ENCODE results near the gene SPTAN1. TPM values are rescaled to one million over a fixed set of nuclear protein-coding genes. Genes with fewer than 3 reads are reported as not detected.

Gene SPTAN1
- total RNA-seq, 1 donor from 2014 or later: 286 TPM

Other genes with a start within 250 kb of the SPTAN1 start
- gene TRUB2, start 230.1 kb upstream of the SPTAN1 start, total RNA-seq: 33.5 and 36.1 TPM in 2 replicates
- gene COQ4, start 229.7 kb upstream of the SPTAN1 start, total RNA-seq: 49.6 and 52.2 TPM in 2 replicates
- 30.5 and 32.0 TPM in 2 replicates for gene SLC27A4, start 212.1 kb upstream of the SPTAN1 start, total RNA-seq
- gene URM1, start 181.2 kb upstream of the SPTAN1 start, total RNA-seq: 78.6 and 78.7 TPM in 2 replicates
- 8.2 and 9.3 TPM in 2 replicates for gene CERCAM, start 131.7 kb upstream of the SPTAN1 start, total RNA-seq
- gene ODF2, start 96.6 kb upstream of the SPTAN1 start, total RNA-seq: 61.5 and 64.4 TPM in 2 replicates
- 56.0 and 57.5 TPM in 2 replicates for gene GLE1, start 47.9 kb upstream of the SPTAN1 start, total RNA-seq
- 41.7 and 43.5 TPM in 2 replicates for gene DYNC2I2, start 104.3 kb downstream of the SPTAN1 start, total RNA-seq
- 749 and 756 TPM in 2 replicates for gene SET, start 136.6 kb downstream of the SPTAN1 start, total RNA-seq
- gene PKN3, start 149.9 kb downstream of the SPTAN1 start, total RNA-seq: 25.4 and 28.0 TPM in 2 replicates
- gene ZDHHC12, start 171.5 kb downstream of the SPTAN1 start, total RNA-seq: 51.7 and 53.2 TPM in 2 replicates
- 18.6 and 18.7 TPM in 2 replicates for gene ZER1, start 219.3 kb downstream of the SPTAN1 start, total RNA-seq
- gene TBC1D13, start 234.7 kb downstream of the SPTAN1 start, total RNA-seq: 20.5 and 24.2 TPM in 2 replicates

Measured in activated T-helper 2 cell treated with anti-CD3 and anti-CD28 coated beads, Interferon-gamma antibody, Interleukin-2, Interleukin-4, amounts not matched to agents 10 μg/mL and 5 μg/mL and 100 μg/mL, durations not matched to agents 14 hours and 24 hours and 36 hours (primary cell).